GM23338 (cell line): ENCODE measurements around the gene WWOX. TPM values are rescaled to one million over a fixed set of nuclear protein-coding genes. Genes with fewer than 3 reads are reported as not detected.
A peak's percentile ranks its signal among the peaks of the same experiment; 100 is the strongest.

Experiments used
- ATAC-seq: fragments of 200-7000 bp; cut with Tn5 transposase; 3 replicates; pipeline ENCODE4 v1.9.1; 2020
- DNase-seq: peaks from one replicate; pipeline ENCODE4 v3.0.0-alpha.2; 2015; ENCODE audit warnings: low spot score
- H2AFZ ChIP-seq: fragments of 200-600 bp; sonication (generic); 2 replicates; pipeline ENCODE4 v1.8.0; 2016; ENCODE audit warnings: antibody characterized with exemption, mild to moderate bottlenecking, moderate library complexity
- H3F3A ChIP-seq: fragments of 200-600 bp; sonication (generic); replicated peaks from 2 replicates; pipeline ENCODE4 v1.8.0; 2017; ENCODE audit warnings: antibody characterized with exemption, mixed run types, low read depth
- H3K27ac ChIP-seq: fragments of 200-600 bp; sonication (generic); 2 replicates; pipeline ENCODE4 v1.6.1; 2016; ENCODE audit warnings: low read depth
- H3K27me3 ChIP-seq: fragments of 200-600 bp; sonication (generic); 2 replicates; pipeline ENCODE4 v1.8.0; 2016; ENCODE audit warnings: mild to moderate bottlenecking, mixed run types, moderate library complexity; ENCODE audit not compliant: insufficient read depth
- H3K36me3 ChIP-seq: fragments of 200-600 bp; sonication (generic); 2 replicates; pipeline ENCODE4 v1.8.0; 2016; ENCODE audit warnings: mild to moderate bottlenecking; ENCODE audit not compliant: insufficient read depth
- H3K4me1 ChIP-seq: fragments of 200-600 bp; sonication (generic); 2 replicates; pipeline ENCODE4 v1.8.0; 2016; ENCODE audit warnings: mild to moderate bottlenecking, moderate library complexity; ENCODE audit not compliant: insufficient read depth
- H3K4me2 ChIP-seq: fragments of 200-600 bp; sonication (generic); 2 replicates; pipeline ENCODE4 v1.7.1; 2017; ENCODE audit warnings: mixed run types
- H3K4me3 ChIP-seq: fragments of 200-600 bp; sonication (generic); 2 replicates; pipeline ENCODE4 v1.6.1; 2016; ENCODE audit warnings: mixed run types
- H3K79me2 ChIP-seq: fragments of 200-600 bp; sonication (generic); replicated peaks from 2 replicates; pipeline ENCODE4 v1.8.0; 2017; ENCODE audit warnings: mild to moderate bottlenecking; ENCODE audit not compliant: insufficient read depth
- H3K9me2 ChIP-seq: fragments of 200-600 bp; sonication (generic); 2 replicates; pipeline ENCODE4 v1.8.0; 2017; ENCODE audit not compliant: insufficient read depth
- H4K20me1 ChIP-seq: fragments of 200-600 bp; sonication (generic); replicated peaks from 2 replicates; pipeline ENCODE4 v1.8.0; 2017; ENCODE audit warnings: mild to moderate bottlenecking; ENCODE audit not compliant: insufficient read depth
- H3K27ac Mint-ChIP-seq: 2 replicates; pipeline ENCODE4 v1.8.0; 2020; ENCODE audit warnings: inconsistent platforms, mild to moderate bottlenecking, moderate library complexity, mixed read lengths
- H3K27me3 Mint-ChIP-seq: 3 replicates; pipeline ENCODE4 v1.8.0; 2022; ENCODE audit warnings: low read depth, mild to moderate bottlenecking, moderate library complexity, mixed read lengths, inconsistent platforms; ENCODE audit not compliant: insufficient read depth, poor library complexity
- H3K36me3 Mint-ChIP-seq: 3 replicates; pipeline ENCODE4 v1.8.0; 2021; ENCODE audit warnings: low read depth, mild to moderate bottlenecking, inconsistent platforms, moderate library complexity, mixed read lengths
- H3K4me1 Mint-ChIP-seq: 3 replicates; pipeline ENCODE4 v1.8.0; 2020; ENCODE audit warnings: mild to moderate bottlenecking, inconsistent platforms, mixed read lengths
- H3K4me3 Mint-ChIP-seq: 3 replicates; pipeline ENCODE4 v1.8.0; 2021; ENCODE audit warnings: moderate library complexity, mild to moderate bottlenecking, inconsistent platforms, mixed read lengths
- H3K9me3 Mint-ChIP-seq: 3 replicates; pipeline ENCODE4 v1.8.0; 2020; ENCODE audit warnings: moderate library complexity, mild to moderate bottlenecking, inconsistent platforms, mixed read lengths
- CTCF ChIP-seq, 2 experiments: fragments of 200-600 bp in 1 of 2; sonication (generic) in 1 of 2; conservative IDR thresholded peaks; 2 replicates each; pipeline versions ENCODE4 v1.5.1 to v1.6.1; 2016 to 2017; ENCODE audit warnings: antibody characterized with exemption in 2 of 2, low read depth in 2 of 2, mild to moderate bottlenecking in 2 of 2, moderate library complexity in 1 of 2
- ETS1 ChIP-seq: IDR thresholded peaks from 2 replicates; pipeline ENCODE4 v1.6.1; 2016; ENCODE audit warnings: antibody characterized with exemption
- EZH2phosphoT487 ChIP-seq: fragments of 200-600 bp; sonication (generic); IDR thresholded peaks from one replicate; pipeline ENCODE4 v1.8.1; 2018; ENCODE audit warnings: antibody characterized with exemption; ENCODE audit not compliant: unreplicated experiment
- ZNF114 ChIP-seq: fragments of 250-450 bp; sonication (Bioruptor Pico); IDR thresholded peaks from 2 replicates; pipeline ENCODE4 v1.5.0; 2020; ENCODE audit warnings: mild to moderate bottlenecking, moderate library complexity
- polyA plus RNA-seq: library from polyadenylated mRNA; unstranded; fragments of >200 nt; fragmentation: Nextera tagmentation; extraction: Ambion mirVana; gene quantifications from 2 replicates; pipeline ENCODE4 v1.2.1, GENCODE V29; 2016
- total RNA-seq: library from RNA; depleted of rRNA; stranded (reverse); fragments of >200 nt; shearing (Covaris generic); gene quantifications from 2 replicates; pipeline ENCODE4 v1.2.3, GENCODE V29; 2014

The WWOX gene
- total and polyA plus RNA-seq, 2 experiments from 2014 or later: 10.0 to 19.3 TPM

- no peak for DNase-seq
- H2AFZ ChIP-seq: no peak overlapping the region
Observed at GRCh38 chr16:79006765-79007164, 907.3 kb downstream of the WWOX start.

GRCh38 chr16:79007614-79008013, 908.2 kb downstream of the WWOX start:
- TF ChIP-seq CTCF (conservative IDR thresholded peaks at IDR 0.05; ENCODE audit: low read depth in 2 of 2): no peak
- H3K36me3 ChIP-seq: no peaks in the 10 kb centered on the region

More at GRCh38 chr16:79006765-79007164, 907.3 kb downstream of the WWOX start:
- ATAC-seq: no peak
- Histone ChIP-seq H3K27me3 (no peaks in the 10 kb centered on the region), H3K4me1 (peaks cover 2% of the 10 kb centered on the region), H3F3A (no peaks in the 10 kb centered on the region), H4K20me1 (no peaks in the 10 kb centered on the region), H3K4me3 (no peak overlapping the region), H3K27ac (no peak overlapping the region), H3K9me2 (no peaks in the 10 kb centered on the region), H3K79me2 (no peaks in the 10 kb centered on the region), H3K4me2 (no peak overlapping the region), H3K36me3 (no peaks in the 10 kb centered on the region)
- H3K36me3 Mint-ChIP-seq: no peaks in the 10 kb centered on the region
- TF ChIP-seq ETS1: no peak
- no peak for TF ChIP-seq EZH2phosphoT487
- no peak overlapping the region for H3K27ac Mint-ChIP-seq
- no peak overlapping the region for H3K4me3 Mint-ChIP-seq
- H3K4me1 Mint-ChIP-seq: peaks cover 2% of the 10 kb centered on the region; the same call in 2 of the 3 replicates
- no peaks in the 10 kb centered on the region; the same call in 2 of the 3 replicates for H3K9me3 Mint-ChIP-seq
- no peaks in the 10 kb centered on the region for H3K27me3 Mint-ChIP-seq

GRCh38 chr16:79008036-79008868, 908.8 kb downstream of the WWOX start:
- no peaks in the 10 kb centered on the region for H3K36me3 ChIP-seq
- no peaks in the 10 kb centered on the region for H3K36me3 Mint-ChIP-seq
- H3K4me1 Mint-ChIP-seq: peaks cover 2% of the 10 kb centered on the region; the same call in 2 of the 3 replicates
- no peak overlapping the region for H2AFZ ChIP-seq
- no peaks in the 10 kb centered on the region for H4K20me1 ChIP-seq
- no peak overlapping the region for H3K4me3 ChIP-seq
- H3K9me3 Mint-ChIP-seq: no peaks in the 10 kb centered on the region; the same call in 2 of the 3 replicates
- H3K4me1 ChIP-seq: no peaks in the 10 kb centered on the region
- no peaks in the 10 kb centered on the region for H3K27me3 Mint-ChIP-seq
- H3K27me3 ChIP-seq: no peaks in the 10 kb centered on the region
- H3K4me2 ChIP-seq: no peak overlapping the region
- no peak overlapping the region for H3K27ac Mint-ChIP-seq
- H3K4me3 Mint-ChIP-seq: no peak overlapping the region
- H3F3A ChIP-seq: no peaks in the 10 kb centered on the region
- peak; percentile 61 for ATAC-seq
- H3K79me2 ChIP-seq: no peaks in the 10 kb centered on the region
- H3K27ac ChIP-seq: no peak overlapping the region
- H3K9me2 ChIP-seq: no peaks in the 10 kb centered on the region
- DNase-seq: no peak
- TF ChIP-seq CTCF (conservative IDR thresholded peaks at IDR 0.05; ENCODE audit: low read depth in 2 of 2) (0 out of 4 replicates have a peak, but pooled peaks of 1 of the 2 experiments have one; percentile 4), ZNF114 (CRISPR knock-in tag) (no peak)

More at GRCh38 chr16:79007614-79008013, 908.2 kb downstream of the WWOX start:
- no peak overlapping the region for H3K27ac ChIP-seq
- no peaks in the 10 kb centered on the region for H3K79me2 ChIP-seq
- H3K4me1 ChIP-seq: no peaks in the 10 kb centered on the region
- no peak overlapping the region for H2AFZ ChIP-seq
- H3K27me3 ChIP-seq: no peaks in the 10 kb centered on the region
- H3K27me3 Mint-ChIP-seq: no peaks in the 10 kb centered on the region
- H3F3A ChIP-seq: no peaks in the 10 kb centered on the region
- H3K27ac Mint-ChIP-seq: no peak overlapping the region
- no peaks in the 10 kb centered on the region for H3K36me3 Mint-ChIP-seq
- H3K4me3 Mint-ChIP-seq: no peak overlapping the region
- H3K4me2 ChIP-seq: no peak overlapping the region
- H3K4me1 Mint-ChIP-seq: no peaks in the 10 kb centered on the region; the same call in 2 of the 3 replicates
- H4K20me1 ChIP-seq: no peaks in the 10 kb centered on the region
- no peak for DNase-seq
- H3K9me3 Mint-ChIP-seq: no peaks in the 10 kb centered on the region; the same call in 2 of the 3 replicates
- no peak for ATAC-seq
- H3K4me3 ChIP-seq: no peak overlapping the region
- H3K9me2 ChIP-seq: no peaks in the 10 kb centered on the region
